ENCODE data around the gene MACO1.

- TF ChIP-seq POLR2A (IDR thresholded peaks at IDR 0.05; ENCODE audit: low read depth, low read length) (no peak), ZBTB11 (CRISPR knock-in tag; IDR thresholded peaks at IDR 0.05) (no peak), CTCF (IDR thresholded peaks at IDR 0.05 in 2 of 3, conservative IDR thresholded peaks at IDR 0.05 in 1 of 3; ENCODE audit: control insufficient read depth in 2 of 3, extremely low read depth in 1 of 3, insufficient read depth in 1 of 3, low read depth in 3 of 3, low read length in 3 of 3) (no peak), REST (IDR thresholded peaks at IDR 0.05; ENCODE audit: low read depth, low read length) (no peak), SRF (IDR thresholded peaks at IDR 0.05; ENCODE audit: low read depth in 2 of 2, low read length in 2 of 2) (no peak), BMI1 (IDR thresholded peaks at IDR 0.05; ENCODE audit: borderline replicate concordance) (no peak), CBFB (IDR thresholded peaks at IDR 0.05; ENCODE audit: low read depth) (no peak)
Observed at GRCh38 chr1:25544819-25545218, 114.1 kb downstream of the MACO1 start.
